T-helper 17 cell (primary cell): ENCODE measurements around the gene SAMD4B. TPM values are rescaled to one million over a fixed set of nuclear protein-coding genes. Genes with fewer than 3 reads are reported as not detected.

Source experiments
- total RNA-seq, 4 donors: library from RNA in 2 of 4; stranded (reverse) in 2 of 4; gene quantifications; one replicate each; pipeline ENCODE4 v1.2.3 and lab custom pipeline; 2022 to 2026

Gene SAMD4B
- total RNA-seq, 2 donors from 2014 or later = 64.2 to 93.2 TPM

Other genes with a start within 250 kb of the SAMD4B start
- gene PAK4, start 216.6 kb upstream of the SAMD4B start, total RNA-seq = 1 to 10 TPM; 9.6 to 9.7 TPM
- gene NCCRP1, start 145.5 kb upstream of the SAMD4B start, total RNA-seq = not detected
- gene SYCN, start 138.2 kb upstream of the SAMD4B start, total RNA-seq = not detected
- not detected for gene IFNL3, start 97.4 kb upstream of the SAMD4B start, total RNA-seq
- gene IFNL4, start 93.6 kb upstream of the SAMD4B start, total RNA-seq = not detected
- gene IFNL2, start 74.0 kb upstream of the SAMD4B start, total RNA-seq = not detected
- gene IFNL1, start 46.0 kb upstream of the SAMD4B start, total RNA-seq = not detected
- 1 to 10 TPM; 2.2 to 3.7 TPM for gene LRFN1, start 21.6 kb upstream of the SAMD4B start, total RNA-seq
- gene GMFG, start 6.4 kb upstream of the SAMD4B start, total RNA-seq = 100 to 1,000 TPM; 351 to 377 TPM
- gene PAF1, start 48.7 kb downstream of the SAMD4B start, total RNA-seq = 100 to 1,000 TPM; 113 to 127 TPM
- gene MED29, start 49.0 kb downstream of the SAMD4B start, total RNA-seq = 10 to 100 TPM; 43.4 to 43.6 TPM
- gene ZFP36, start 64.4 kb downstream of the SAMD4B start, total RNA-seq = 1,000 to 10,000 TPM; 1,082 to 1,318 TPM
- 100 to 1,000 TPM; 119 to 129 TPM for gene PLEKHG2, start 70.2 kb downstream of the SAMD4B start, total RNA-seq
- 1,000 to 10,000 TPM; 3,790 to 3,904 TPM for gene RPS16, start 93.5 kb downstream of the SAMD4B start, total RNA-seq
- 100 to 1,000 TPM; 346 to 352 TPM for gene SUPT5H, start 103.2 kb downstream of the SAMD4B start, total RNA-seq
- 10 to 100 TPM; 44.9 to 53.0 TPM for gene TIMM50, start 138.4 kb downstream of the SAMD4B start, total RNA-seq
- gene DLL3, start 156.5 kb downstream of the SAMD4B start, total RNA-seq = not detected
- not detected for gene SELENOV, start 172.7 kb downstream of the SAMD4B start, total RNA-seq
- gene EID2B, start 190.4 kb downstream of the SAMD4B start, total RNA-seq = 1 to 10 TPM; 3.9 to 4.9 TPM
- gene EID2, start 197.7 kb downstream of the SAMD4B start, total RNA-seq = 10 to 100 TPM; 14.4 to 15.1 TPM